Measurements from ENCODE around the gene GRIK4. TPM values are rescaled to one million over a fixed set of nuclear protein-coding genes. Genes with fewer than 3 reads are reported as not detected.

Gene GRIK4
- total RNA-seq, 2 donors from 2014 or later: 0.05 to 1.7 TPM

DNA sequence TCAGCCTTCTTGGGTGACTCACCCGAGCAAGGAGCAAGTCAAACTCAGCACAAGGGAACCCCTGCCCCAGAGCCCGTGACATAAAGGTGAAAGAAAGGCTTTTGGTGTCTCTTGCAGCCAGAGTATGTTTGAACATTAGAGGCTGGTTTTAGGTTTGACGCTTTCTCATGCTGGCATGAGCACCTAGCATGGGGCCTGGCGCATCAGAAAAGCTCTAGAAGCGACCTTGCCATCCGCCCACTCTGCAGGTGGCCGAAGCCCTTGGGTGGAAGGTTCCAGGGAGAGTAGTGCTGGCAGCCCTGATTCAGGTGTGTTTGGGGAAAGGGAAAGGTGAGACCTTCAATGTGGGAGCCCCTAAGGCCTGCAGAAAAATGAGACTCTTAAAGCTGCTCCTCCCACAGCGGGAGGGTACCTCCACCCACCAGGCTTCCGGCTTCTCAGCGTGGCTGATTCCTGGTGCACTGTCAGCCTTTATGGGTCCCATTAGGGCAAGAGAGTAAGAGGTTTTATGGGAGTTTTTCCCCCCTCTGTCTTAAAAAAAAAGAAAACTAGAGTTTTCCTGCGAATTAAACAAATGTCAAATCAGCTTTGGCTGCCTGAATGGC is 88.4 kb downstream of the GRIK4 start:
- H3K4me1 ChIP-seq (replicated peaks): no peaks in the 10 kb centered on the region
- WGBS: 81% methylated on average over 11 of the region's 11 CpGs

DNA sequence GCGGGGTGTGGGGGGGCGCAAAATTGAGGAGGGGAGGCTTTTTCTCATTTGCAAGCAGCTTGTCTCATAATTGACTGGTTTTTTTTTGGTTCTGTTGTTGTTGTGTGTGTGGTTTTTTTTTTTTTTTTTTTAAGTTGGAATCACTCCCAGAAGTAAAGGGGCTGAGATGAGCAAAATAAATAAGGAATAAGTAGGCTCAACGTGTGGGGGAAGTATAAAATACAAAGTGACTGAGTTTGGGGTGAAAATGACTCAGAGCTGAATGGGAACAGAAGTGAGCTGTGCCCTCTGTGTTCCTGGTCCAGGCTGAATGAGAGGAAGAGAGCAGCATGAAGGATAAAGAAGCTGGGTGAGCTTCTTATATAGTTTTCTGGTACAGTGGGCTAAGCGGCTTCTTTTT is 90.0 kb downstream of the GRIK4 start:
- Histone ChIP-seq H3K4me3 (no peak overlapping the region), H3K27me3 (replicated peaks; ENCODE audit: insufficient read depth) (peaks cover 3% of the 10 kb centered on the region), H3K4me1 (replicated peaks) (no peaks in the 10 kb centered on the region), H3K36me3 (no peaks in the 10 kb centered on the region), H3K9me3 (no peaks in the 10 kb centered on the region), H3K27ac (no peak overlapping the region)
- no peak for DNase-seq (ENCODE audit: low spot score)
- TF ChIP-seq POLR2A (IDR thresholded peaks at IDR 0.05) (no peak), POLR2AphosphoS5 (IDR thresholded peaks at IDR 0.05) (no peak)
- intact Hi-C loops (cut with DNase I): no loop called here
- WGBS: 66% methylated on average over 4 of the region's 4 CpGs

More for the DNA sequence above, 88.4 kb downstream of the GRIK4 start:
- TF ChIP-seq POLR2A (IDR thresholded peaks at IDR 0.05) (no peak), POLR2AphosphoS5 (IDR thresholded peaks at IDR 0.05) (no peak)
- TF ChIP-seq, protein P1, sequence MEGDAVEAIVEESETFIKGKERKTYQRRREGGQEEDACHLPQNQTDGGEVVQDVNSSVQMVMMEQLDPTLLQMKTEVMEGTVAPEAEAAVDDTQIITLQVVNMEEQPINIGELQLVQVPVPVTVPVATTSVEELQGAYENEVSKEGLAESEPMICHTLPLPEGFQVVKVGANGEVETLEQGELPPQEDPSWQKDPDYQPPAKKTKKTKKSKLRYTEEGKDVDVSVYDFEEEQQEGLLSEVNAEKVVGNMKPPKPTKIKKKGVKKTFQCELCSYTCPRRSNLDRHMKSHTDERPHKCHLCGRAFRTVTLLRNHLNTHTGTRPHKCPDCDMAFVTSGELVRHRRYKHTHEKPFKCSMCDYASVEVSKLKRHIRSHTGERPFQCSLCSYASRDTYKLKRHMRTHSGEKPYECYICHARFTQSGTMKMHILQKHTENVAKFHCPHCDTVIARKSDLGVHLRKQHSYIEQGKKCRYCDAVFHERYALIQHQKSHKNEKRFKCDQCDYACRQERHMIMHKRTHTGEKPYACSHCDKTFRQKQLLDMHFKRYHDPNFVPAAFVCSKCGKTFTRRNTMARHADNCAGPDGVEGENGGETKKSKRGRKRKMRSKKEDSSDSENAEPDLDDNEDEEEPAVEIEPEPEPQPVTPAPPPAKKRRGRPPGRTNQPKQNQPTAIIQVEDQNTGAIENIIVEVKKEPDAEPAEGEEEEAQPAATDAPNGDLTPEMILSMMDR (IDR thresholded peaks at IDR 0.05): no peak
- H3K27me3 ChIP-seq (replicated peaks; ENCODE audit: insufficient read depth): peaks cover 3% of the 10 kb centered on the region
- intact Hi-C loops (cut with DNase I): no loop called here
- no peak for DNase-seq (ENCODE audit: low spot score)
- H3K4me3 ChIP-seq: no peak overlapping the region
- no peaks in the 10 kb centered on the region for H3K36me3 ChIP-seq
- no peak overlapping the region for H3K27ac ChIP-seq
- H3K9me3 ChIP-seq: no peaks in the 10 kb centered on the region

DNA sequence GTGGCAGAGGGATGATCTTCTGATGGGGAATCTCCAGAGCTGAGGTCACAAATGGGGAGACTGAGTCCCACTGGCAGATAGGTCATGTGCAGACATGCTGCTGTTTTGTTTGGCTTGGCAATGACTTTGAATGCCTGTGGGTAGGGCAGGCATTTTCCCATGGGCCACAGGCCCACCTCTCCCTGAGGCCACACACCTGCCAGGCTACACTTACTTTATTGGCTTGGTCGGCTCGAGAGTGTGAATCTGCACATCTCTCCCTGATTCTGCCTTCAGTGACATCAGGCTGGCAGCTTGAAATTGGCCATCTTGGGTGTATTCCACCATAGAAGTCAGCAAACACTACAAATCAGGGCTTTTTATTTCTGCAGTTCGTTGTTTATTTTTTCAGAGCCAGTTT is 91.5 kb downstream of the GRIK4 start:
- H3K36me3 ChIP-seq: no peaks in the 10 kb centered on the region
- H3K27me3 ChIP-seq (replicated peaks; ENCODE audit: insufficient read depth): peaks cover 3% of the 10 kb centered on the region
- H3K9me3 ChIP-seq: no peaks in the 10 kb centered on the region
- TF ChIP-seq POLR2AphosphoS5 (IDR thresholded peaks at IDR 0.05) (no peak), POLR2A (IDR thresholded peaks at IDR 0.05) (no peak)
- intact Hi-C loops (cut with DNase I): no loop called here
- H3K27ac ChIP-seq: no peak overlapping the region
- no peaks in the 10 kb centered on the region for H3K4me1 ChIP-seq (replicated peaks)
- WGBS: 36% methylated on average over 3 of the region's 3 CpGs
- no peak overlapping the region for H3K4me3 ChIP-seq
- no peak for DNase-seq (ENCODE audit: low spot score)

DNA sequence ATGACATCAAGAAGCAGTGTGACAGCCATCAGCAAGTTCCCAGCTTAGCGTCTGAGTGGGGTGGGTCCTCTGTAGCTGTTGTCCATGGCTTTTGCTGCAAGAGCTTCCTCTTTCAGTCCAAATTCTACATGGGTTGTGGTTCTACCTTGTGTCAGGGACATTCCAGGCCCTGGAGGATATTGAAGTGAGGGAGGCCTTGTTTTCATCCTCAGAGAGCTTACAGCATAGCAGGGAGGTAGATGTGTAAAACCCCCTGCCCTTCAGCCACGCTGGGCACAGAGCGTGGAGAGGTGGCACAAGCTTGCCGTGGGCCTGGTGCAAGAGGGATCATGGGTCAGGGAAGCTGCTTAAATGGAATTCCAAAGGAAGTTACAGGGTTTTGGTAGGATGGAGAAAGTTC is 93.9 kb downstream of the GRIK4 start:
- no peaks in the 10 kb centered on the region for H3K27me3 ChIP-seq (replicated peaks; ENCODE audit: insufficient read depth)
- H3K36me3 ChIP-seq: no peaks in the 10 kb centered on the region
- H3K4me1 ChIP-seq (replicated peaks): no peaks in the 10 kb centered on the region
- no peak for TF ChIP-seq POLR2AphosphoS5 (IDR thresholded peaks at IDR 0.05)
- no peak for TF ChIP-seq POLR2A (IDR thresholded peaks at IDR 0.05)
- TF ChIP-seq, protein P1 (IDR thresholded peaks at IDR 0.05): no peak
- 86% methylated on average over 4 of the region's 4 CpGs for WGBS
- DNase-seq (ENCODE audit: low spot score): no peak
- no peak overlapping the region for H3K4me3 ChIP-seq
- intact Hi-C loops (cut with DNase I): no loop called here
- no peak overlapping the region for H3K27ac ChIP-seq
- no peaks in the 10 kb centered on the region for H3K9me3 ChIP-seq

DNA sequence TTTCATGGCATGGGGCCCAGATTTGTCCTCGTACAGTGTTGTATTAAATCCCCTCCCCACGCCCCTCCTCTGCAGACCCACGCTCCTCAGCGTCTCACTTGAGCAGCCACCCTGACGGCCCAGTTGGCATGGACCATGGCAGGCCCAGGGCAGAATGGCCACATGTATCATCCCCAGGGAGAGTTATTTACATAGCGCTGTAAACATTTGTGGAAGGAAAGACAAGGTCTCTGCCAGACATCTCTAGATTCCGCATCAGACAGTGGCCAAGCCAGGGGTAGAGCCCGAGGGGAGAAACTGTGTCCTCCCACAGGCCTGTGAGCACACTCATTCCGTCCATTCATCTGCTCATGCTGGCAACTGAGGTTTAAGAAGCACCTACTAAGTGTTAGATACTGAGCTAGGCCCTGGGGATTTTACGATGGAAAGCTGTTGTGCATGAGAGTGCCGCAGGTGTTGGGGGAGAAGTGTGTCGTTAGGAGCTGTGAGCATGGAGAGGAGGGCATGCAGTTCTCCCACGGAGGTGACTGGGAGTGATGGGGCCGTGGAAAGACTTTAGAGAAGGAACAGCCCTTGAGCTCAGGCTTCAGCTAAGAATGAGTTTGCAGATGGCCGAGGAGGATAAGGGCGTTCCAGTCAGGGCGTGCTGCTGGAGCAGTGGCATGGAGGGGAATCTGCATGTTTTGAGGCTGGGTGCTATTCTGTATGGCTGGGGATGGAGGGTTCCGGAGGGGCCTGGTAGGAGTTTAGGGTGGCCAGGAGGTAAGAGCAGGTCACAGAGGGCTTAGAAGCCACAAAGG is 94.9 kb downstream of the GRIK4 start:
- no peak for DNase-seq (ENCODE audit: low spot score)
- no peaks in the 10 kb centered on the region for H3K4me1 ChIP-seq (replicated peaks)
- no peak overlapping the region for H3K27ac ChIP-seq
- intact Hi-C loops (cut with DNase I): no loop called here
- no peak overlapping the region for H3K4me3 ChIP-seq
- no peaks in the 10 kb centered on the region for H3K27me3 ChIP-seq (replicated peaks; ENCODE audit: insufficient read depth)
- 90% methylated on average over 18 of the region's 18 CpGs for WGBS
- no peaks in the 10 kb centered on the region for H3K9me3 ChIP-seq
- TF ChIP-seq, protein P1 (IDR thresholded peaks at IDR 0.05): no peak
- TF ChIP-seq POLR2A (IDR thresholded peaks at IDR 0.05) (no peak), POLR2AphosphoS5 (IDR thresholded peaks at IDR 0.05) (no peak)
- no peaks in the 10 kb centered on the region for H3K36me3 ChIP-seq
